ENCODE measurements around the gene TMEM125.

The TMEM125 gene

GRCh38 chr1:43275826-43276620, 6.2 kb downstream of the TMEM125 start:
- Histone ChIP-seq H3K4me1 (ENCODE audit: control insufficient read depth, insufficient read depth, low read depth, low read length) (peaks cover 2% of the 10 kb centered on the region), H3K27me3 (ENCODE audit: control insufficient read depth in 1 of 2, insufficient read depth in 1 of 2, low read length in 2 of 2) (peaks cover 0 to 27% of the 10 kb centered on the region in 2 experiments), H3K18ac (ENCODE audit: low read depth in 1 of 2, low read length in 2 of 2) (no peak overlapping the region), H2BK120ac (ENCODE audit: low read depth, low read length) (no peak overlapping the region), H3K14ac (ENCODE audit: low read length in 2 of 2) (no peak overlapping the region), H3K4me3 (ENCODE audit: insufficient read depth in 1 of 2, low read depth in 1 of 2, low read length in 2 of 2) (no peak overlapping the region), H3K79me1 (replicated peaks; ENCODE audit: low read length, poor library complexity, severe bottlenecking) (no peaks in the 10 kb centered on the region), H4K8ac (ENCODE audit: low read length) (no peak overlapping the region), H3K9me3 (ENCODE audit: control insufficient read depth, low read length) (no peaks in the 10 kb centered on the region), H3K27ac (ENCODE audit: low read length, poor library complexity, severe bottlenecking) (no peak overlapping the region), H2BK5ac (ENCODE audit: low read depth, low read length, poor library complexity, severe bottlenecking) (no peak overlapping the region), H2AFZ (ENCODE audit: low read depth, low read length) (no peak overlapping the region), H3K36me3 (ENCODE audit: control insufficient read depth in 1 of 2, insufficient read depth in 2 of 2, low read depth in 1 of 2, low read length in 2 of 2) (peaks cover 0 to 7% of the 10 kb centered on the region in 2 experiments), H2BK15ac (ENCODE audit: low read depth, poor library complexity, severe bottlenecking) (no peak overlapping the region), H3K4me2 (ENCODE audit: low read length, poor library complexity, severe bottlenecking) (no peak overlapping the region), H3K23ac (ENCODE audit: low read length in 2 of 2) (no peak overlapping the region), H3K4ac (ENCODE audit: low read depth in 1 of 2, low read length in 2 of 2) (no peak overlapping the region), H4K91ac (ENCODE audit: low read length) (no peak overlapping the region), H3K9ac (ENCODE audit: low read length) (no peak overlapping the region), H2AK5ac (ENCODE audit: low read length, severe bottlenecking) (no peak overlapping the region), H2BK12ac (ENCODE audit: low read length in 2 of 2) (no peak overlapping the region)
- DNase-seq: no peak
- WGBS: 94% methylated on average over 12 of the region's 12 CpGs

- H3K18ac ChIP-seq (ENCODE audit: low read depth in 1 of 2, low read length in 2 of 2): no peak overlapping the region
- 86% methylated on average over 7 of the region's 7 CpGs for WGBS
These were observed 6.9 kb downstream of the TMEM125 start for GRCh38 chr1:43276673-43277072.

DNA sequence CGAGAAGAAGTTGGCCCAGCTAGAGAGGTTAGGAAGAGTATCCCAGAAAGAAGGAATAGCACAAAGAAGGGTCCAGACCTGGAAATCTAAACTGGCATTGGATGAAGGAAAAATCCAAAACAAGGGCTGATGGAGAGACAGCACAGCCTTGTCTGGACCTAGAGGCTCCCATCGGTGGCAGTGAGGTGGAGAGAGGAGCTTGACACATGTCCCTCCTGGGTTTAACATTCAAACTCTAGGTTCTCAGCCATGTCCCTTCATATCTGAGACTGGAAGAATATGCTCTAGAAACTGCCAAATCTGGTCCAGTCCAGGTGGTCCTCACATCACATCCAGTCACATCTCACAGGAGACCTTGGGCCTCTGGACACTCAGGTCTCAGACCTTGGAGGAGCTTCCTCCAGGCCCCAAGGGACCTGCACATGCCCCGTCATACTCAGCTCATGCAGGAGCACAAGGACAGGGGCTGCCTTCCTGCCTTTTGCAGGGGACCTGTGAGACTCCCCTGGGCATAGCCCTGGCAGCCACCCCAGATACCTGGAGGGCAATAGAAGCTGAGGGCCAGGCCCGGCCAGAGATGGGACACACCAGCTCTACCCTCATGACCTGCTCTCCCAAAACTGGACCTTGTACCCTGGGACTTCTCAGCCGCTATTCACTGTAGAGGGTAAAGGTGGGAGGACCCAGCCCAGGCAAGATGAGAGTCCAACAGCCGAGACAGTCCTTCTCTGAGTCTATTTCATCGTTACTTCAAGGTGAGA, 7.5 kb downstream of the TMEM125 start:
- 83% methylated on average over 6 of the region's 7 CpGs for WGBS

More at GRCh38 chr1:43276673-43277072, 6.9 kb downstream of the TMEM125 start:
- no peak for DNase-seq
- no peak overlapping the region for H4K91ac ChIP-seq (ENCODE audit: low read length)
- H2AK5ac ChIP-seq (ENCODE audit: low read length, severe bottlenecking): no peak overlapping the region
- H3K23ac ChIP-seq (ENCODE audit: low read length in 2 of 2): no peak overlapping the region
- no peaks in the 10 kb centered on the region for H3K9me3 ChIP-seq (ENCODE audit: control insufficient read depth, low read length)
- peaks cover 0 to 7% of the 10 kb centered on the region in 2 experiments for H3K36me3 ChIP-seq (ENCODE audit: control insufficient read depth in 1 of 2, insufficient read depth in 2 of 2, low read depth in 1 of 2, low read length in 2 of 2)
- peaks cover 2% of the 10 kb centered on the region for H3K4me1 ChIP-seq (ENCODE audit: control insufficient read depth, insufficient read depth, low read depth, low read length)
- no peaks in the 10 kb centered on the region for H3K79me1 ChIP-seq (replicated peaks; ENCODE audit: low read length, poor library complexity, severe bottlenecking)
- no peak overlapping the region for H3K4me3 ChIP-seq (ENCODE audit: insufficient read depth in 1 of 2, low read depth in 1 of 2, low read length in 2 of 2)
- peaks cover 0 to 22% of the 10 kb centered on the region in 2 experiments for H3K27me3 ChIP-seq (ENCODE audit: control insufficient read depth in 1 of 2, insufficient read depth in 1 of 2, low read length in 2 of 2)
- H2BK5ac ChIP-seq (ENCODE audit: low read depth, low read length, poor library complexity, severe bottlenecking): peak overlapping the region; percentile 34
- no peak overlapping the region for H3K9ac ChIP-seq (ENCODE audit: low read length)
- no peak overlapping the region for H3K4me2 ChIP-seq (ENCODE audit: low read length, poor library complexity, severe bottlenecking)
- no peak overlapping the region for H3K4ac ChIP-seq (ENCODE audit: low read depth in 1 of 2, low read length in 2 of 2)
- H2BK120ac ChIP-seq (ENCODE audit: low read depth, low read length): no peak overlapping the region
- H3K27ac ChIP-seq (ENCODE audit: low read length, poor library complexity, severe bottlenecking): no peak overlapping the region
- no peak overlapping the region for H3K14ac ChIP-seq (ENCODE audit: low read length in 2 of 2)
- no peak overlapping the region for H4K8ac ChIP-seq (ENCODE audit: low read length)
- no peak overlapping the region for H2BK12ac ChIP-seq (ENCODE audit: low read length in 2 of 2)
- no peak overlapping the region for H2AFZ ChIP-seq (ENCODE audit: low read depth, low read length)
- no peak overlapping the region for H2BK15ac ChIP-seq (ENCODE audit: low read depth, poor library complexity, severe bottlenecking)

DNA sequence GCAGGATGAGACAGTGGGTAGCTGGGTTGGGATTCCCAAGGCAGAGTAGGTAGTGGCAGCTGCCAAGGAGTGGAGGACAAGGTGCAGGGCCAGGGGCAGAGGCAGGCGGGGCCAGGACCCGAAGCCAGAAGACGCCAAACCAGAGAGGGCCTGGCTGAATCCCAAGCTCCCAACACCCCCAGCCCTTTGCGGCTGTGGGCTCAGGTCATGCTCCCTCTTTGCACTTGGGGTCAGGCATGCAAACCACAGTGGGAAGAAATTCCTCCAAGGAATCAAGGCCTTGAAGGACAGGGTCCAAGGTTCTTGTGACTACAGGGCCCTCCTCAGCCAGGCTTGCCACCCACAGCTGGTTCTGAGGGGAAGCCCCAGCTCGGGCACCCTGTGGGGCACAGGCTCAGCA, 9.4 kb downstream of the TMEM125 start:
- Histone ChIP-seq H2BK15ac (ENCODE audit: low read depth, poor library complexity, severe bottlenecking) (no peak overlapping the region), H2AK5ac (ENCODE audit: low read length, severe bottlenecking) (no peak overlapping the region), H3K27me3 (ENCODE audit: control insufficient read depth in 1 of 2, insufficient read depth in 1 of 2, low read length in 2 of 2) (peaks cover 4 to 15% of the 10 kb centered on the region in 2 experiments), H3K14ac (ENCODE audit: low read length in 2 of 2) (no peak overlapping the region), H3K4me1 (ENCODE audit: control insufficient read depth, insufficient read depth, low read depth, low read length) (peaks cover 1% of the 10 kb centered on the region), H2AFZ (ENCODE audit: low read depth, low read length) (no peak overlapping the region), H3K4me2 (ENCODE audit: low read length, poor library complexity, severe bottlenecking) (no peak overlapping the region), H3K27ac (ENCODE audit: low read length, poor library complexity, severe bottlenecking) (no peak overlapping the region), H4K8ac (ENCODE audit: low read length) (no peak overlapping the region), H3K9me3 (ENCODE audit: control insufficient read depth, low read length) (no peaks in the 10 kb centered on the region), H2BK120ac (ENCODE audit: low read depth, low read length) (no peak overlapping the region), H3K18ac (ENCODE audit: low read depth in 1 of 2, low read length in 2 of 2) (no peak overlapping the region), H2BK5ac (ENCODE audit: low read depth, low read length, poor library complexity, severe bottlenecking) (no peak overlapping the region), H2BK12ac (ENCODE audit: low read length in 2 of 2) (no peak overlapping the region), H3K36me3 (ENCODE audit: control insufficient read depth in 1 of 2, insufficient read depth in 2 of 2, low read depth in 1 of 2, low read length in 2 of 2) (no peaks in the 10 kb centered on the region), H3K4ac (ENCODE audit: low read depth in 1 of 2, low read length in 2 of 2) (no peak overlapping the region), H3K79me1 (replicated peaks; ENCODE audit: low read length, poor library complexity, severe bottlenecking) (no peaks in the 10 kb centered on the region), H3K9ac (ENCODE audit: low read length) (no peak overlapping the region), H3K4me3 (ENCODE audit: insufficient read depth in 1 of 2, low read depth in 1 of 2, low read length in 2 of 2) (no peak overlapping the region), H4K91ac (ENCODE audit: low read length) (no peak overlapping the region), H3K23ac (ENCODE audit: low read length in 2 of 2) (no peak overlapping the region)
- WGBS: 95% methylated on average over 5 of the region's 5 CpGs
- DNase-seq: no peak

More for the DNA sequence above, 7.5 kb downstream of the TMEM125 start:
- H3K36me3 ChIP-seq (ENCODE audit: control insufficient read depth in 1 of 2, insufficient read depth in 2 of 2, low read depth in 1 of 2, low read length in 2 of 2): peaks cover 0 to 7% of the 10 kb centered on the region in 2 experiments
- H2BK15ac ChIP-seq (ENCODE audit: low read depth, poor library complexity, severe bottlenecking): no peak overlapping the region
- H4K8ac ChIP-seq (ENCODE audit: low read length): no peak overlapping the region
- no peak overlapping the region for H3K4me2 ChIP-seq (ENCODE audit: low read length, poor library complexity, severe bottlenecking)
- no peak overlapping the region for H2BK12ac ChIP-seq (ENCODE audit: low read length in 2 of 2)
- no peak overlapping the region for H2AFZ ChIP-seq (ENCODE audit: low read depth, low read length)
- no peak overlapping the region for H3K4ac ChIP-seq (ENCODE audit: low read depth in 1 of 2, low read length in 2 of 2)
- no peak overlapping the region for H3K27ac ChIP-seq (ENCODE audit: low read length, poor library complexity, severe bottlenecking)
- H3K9me3 ChIP-seq (ENCODE audit: control insufficient read depth, low read length): no peaks in the 10 kb centered on the region
- H3K27me3 ChIP-seq (ENCODE audit: control insufficient read depth in 1 of 2, insufficient read depth in 1 of 2, low read length in 2 of 2): peaks cover 0 to 16% of the 10 kb centered on the region in 2 experiments
- no peak overlapping the region for H3K23ac ChIP-seq (ENCODE audit: low read length in 2 of 2)
- peak overlapping the region; percentile 34 for H2BK5ac ChIP-seq (ENCODE audit: low read depth, low read length, poor library complexity, severe bottlenecking)
- DNase-seq: no peak
- peaks cover 2% of the 10 kb centered on the region for H3K4me1 ChIP-seq (ENCODE audit: control insufficient read depth, insufficient read depth, low read depth, low read length)
- H3K4me3 ChIP-seq (ENCODE audit: insufficient read depth in 1 of 2, low read depth in 1 of 2, low read length in 2 of 2): no peak overlapping the region
- H4K91ac ChIP-seq (ENCODE audit: low read length): no peak overlapping the region
- no peak overlapping the region for H2BK120ac ChIP-seq (ENCODE audit: low read depth, low read length)
- H3K9ac ChIP-seq (ENCODE audit: low read length): no peak overlapping the region
- H3K79me1 ChIP-seq (replicated peaks; ENCODE audit: low read length, poor library complexity, severe bottlenecking): no peaks in the 10 kb centered on the region
- no peak overlapping the region for H3K18ac ChIP-seq (ENCODE audit: low read depth in 1 of 2, low read length in 2 of 2)
- no peak overlapping the region for H3K14ac ChIP-seq (ENCODE audit: low read length in 2 of 2)
- no peak overlapping the region for H2AK5ac ChIP-seq (ENCODE audit: low read length, severe bottlenecking)
